Fibroblast of lung (primary cell): ENCODE measurements around the gene SIGMAR1. TPM values are rescaled to one million over a fixed set of nuclear protein-coding genes. Genes with fewer than 3 reads are reported as not detected.

Source experiments
- DNase-seq, 2 donors: peaks; one replicate each; pipeline versions ENCODE4 v3.0.0 to v3.0.0-alpha.2; 2010; ENCODE audit warnings: low read depth in 2 of 2
- H2AFZ ChIP-seq: 2 replicates; pipeline ENCODE4 v1.5.1; 2012; ENCODE audit warnings: low read length, control low read depth, inconsistent platforms
- H3K27ac ChIP-seq: 2 replicates; pipeline ENCODE4 v1.5.1; 2011; ENCODE audit warnings: low read length, control low read depth; ENCODE audit not compliant: insufficient read depth
- H3K27me3 ChIP-seq: 2 replicates; pipeline ENCODE4 v1.5.1; 2011; ENCODE audit warnings: mild to moderate bottlenecking, low read length; ENCODE audit not compliant: control insufficient read depth, insufficient read depth
- H3K36me3 ChIP-seq: 2 replicates; pipeline ENCODE4 v1.5.1; 2011; ENCODE audit warnings: low read length; ENCODE audit not compliant: control insufficient read depth, insufficient read depth
- H3K4me1 ChIP-seq: 2 replicates; pipeline ENCODE4 v1.5.1; 2011; ENCODE audit warnings: low read length; ENCODE audit not compliant: control insufficient read depth, insufficient read depth; ENCODE audit errors: extremely low read depth
- H3K4me2 ChIP-seq: 2 replicates; pipeline ENCODE4 v1.5.1; 2011; ENCODE audit warnings: low read length, control low read depth; ENCODE audit not compliant: insufficient read depth; ENCODE audit errors: extremely low read depth
- H3K4me3 ChIP-seq, 4 experiments: fragments of 200-600 bp in 1 of 4; sonication (generic) in 1 of 4; replicated peaks in 1 of 4; 2 replicates each; pipeline ENCODE4 v1.5.1; 2011 to 2016; ENCODE audit warnings: low read length in 4 of 4, low read depth in 3 of 4, mild to moderate bottlenecking in 3 of 4, control low read depth in 2 of 4, inconsistent platforms in 1 of 4, mixed read lengths in 1 of 4; ENCODE audit not compliant: insufficient read depth in 1 of 4; ENCODE audit errors: control extremely low read depth in 1 of 4
- H3K79me2 ChIP-seq: 2 replicates; pipeline ENCODE4 v1.5.1; 2012; ENCODE audit warnings: mild to moderate bottlenecking, low read length, inconsistent platforms; ENCODE audit not compliant: control insufficient read depth, insufficient read depth
- H3K9ac ChIP-seq: 2 replicates; pipeline ENCODE4 v1.5.1; 2011; ENCODE audit warnings: mild to moderate bottlenecking, low read length, control low read depth; ENCODE audit not compliant: insufficient read depth
- H3K9me3 ChIP-seq: 2 replicates; pipeline ENCODE4 v1.5.1; 2012; ENCODE audit warnings: low read depth, low read length; ENCODE audit not compliant: control insufficient read depth, insufficient read depth
- H4K20me1 ChIP-seq: 2 replicates; pipeline ENCODE4 v1.5.1; 2011; ENCODE audit warnings: low read length; ENCODE audit not compliant: control insufficient read depth, insufficient read depth; ENCODE audit errors: extremely low read depth
- EZH2 ChIP-seq: IDR thresholded peaks from 2 replicates; pipeline ENCODE4 v1.5.1; 2012; ENCODE audit warnings: low read length, control low read depth, mild to moderate bottlenecking; ENCODE audit errors: missing control alignments
- polyA plus RNA-seq, 2 donors: library from polyadenylated mRNA; depleted of rRNA in 1 of 2; stranded (reverse) in 1 of 2; unstranded in 1 of 2; fragments of >200 nt; gene quantifications; 2 replicates each; pipeline ENCODE4 v1.2.1, GENCODE V29; 2011 to 2012; ENCODE audit warnings: missing spikeins in 1 of 2
- total RNA-seq: library from RNA; depleted of rRNA; stranded (reverse); fragments of >200 nt; gene quantifications from 2 replicates; pipeline ENCODE4 v1.2.1, GENCODE V29; 2014
- TF ChIP-seq, protein P1 (sequence below), 2 donors: IDR thresholded peaks in 1 of 2; conservative IDR thresholded peaks in 1 of 2; 1 replicate in 1 of 2; 2 replicates in 1 of 2; pipeline ENCODE4 v1.5.1; 2011 to 2012; ENCODE audit warnings: low read length in 2 of 2, control low read depth in 1 of 2, inconsistent platforms in 1 of 2, low read depth in 1 of 2, mild to moderate bottlenecking in 1 of 2

Gene SIGMAR1
- total and polyA plus RNA-seq, 2 donors (not counting 1 experiment from before 2014, with no cell fraction given): 52.5 to 61.2 TPM

DNA sequence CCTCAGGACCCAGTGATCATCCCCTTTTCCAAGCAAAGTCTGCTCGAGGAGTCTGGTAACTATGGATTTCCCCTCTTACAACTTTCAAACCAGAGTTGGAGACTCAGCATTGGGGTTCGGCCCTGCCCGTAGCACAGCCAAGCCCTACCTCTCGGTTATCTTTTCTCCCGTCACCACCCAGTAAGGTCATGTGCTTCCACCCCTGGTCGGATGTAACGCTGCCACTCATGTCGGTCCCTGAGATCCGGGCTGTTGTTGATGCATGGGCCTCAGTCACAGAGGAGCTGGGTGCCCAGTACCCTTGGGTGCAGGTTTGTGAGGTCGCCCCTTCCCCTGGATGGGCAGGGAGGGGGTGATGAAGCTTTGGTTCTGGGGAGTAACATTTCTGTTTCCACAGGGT is 10.1 kb upstream of the SIGMAR1 start:
- DNase-seq: no peak
- H2AFZ ChIP-seq: no peak overlapping the region

DNA sequence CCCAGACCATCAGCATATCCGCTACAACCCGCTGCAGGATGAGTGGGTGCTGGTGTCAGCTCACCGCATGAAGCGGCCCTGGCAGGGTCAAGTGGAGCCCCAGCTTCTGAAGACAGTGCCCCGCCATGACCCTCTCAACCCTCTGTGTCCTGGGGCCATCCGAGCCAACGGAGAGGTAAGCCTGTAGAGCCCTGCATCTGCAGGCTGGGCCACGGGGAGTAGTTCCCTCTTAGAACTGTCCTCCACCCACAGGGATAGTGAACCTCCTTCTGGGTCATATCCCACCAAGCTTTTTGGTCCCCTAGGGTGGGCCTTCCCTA is 9.5 kb upstream of the SIGMAR1 start:
- Histone ChIP-seq H3K9ac (peak overlapping the region; percentile 79), H3K9me3 (no peaks in the 10 kb centered on the region), H2AFZ (peak overlapping the region; percentile 99), H3K4me3 (peak overlapping the region; percentile 73 to 89 (median 82)), H3K27me3 (no peaks in the 10 kb centered on the region), H3K4me2 (peak overlapping the region; percentile 99), H3K4me1 (peaks cover 18% of the 10 kb centered on the region), H3K36me3 (peaks cover 6% of the 10 kb centered on the region), H3K27ac (peak overlapping the region; percentile 67), H3K79me2 (peaks cover 10% of the 10 kb centered on the region), H4K20me1 (no peaks in the 10 kb centered on the region)
- no peak for DNase-seq
- TF ChIP-seq, protein P1, sequence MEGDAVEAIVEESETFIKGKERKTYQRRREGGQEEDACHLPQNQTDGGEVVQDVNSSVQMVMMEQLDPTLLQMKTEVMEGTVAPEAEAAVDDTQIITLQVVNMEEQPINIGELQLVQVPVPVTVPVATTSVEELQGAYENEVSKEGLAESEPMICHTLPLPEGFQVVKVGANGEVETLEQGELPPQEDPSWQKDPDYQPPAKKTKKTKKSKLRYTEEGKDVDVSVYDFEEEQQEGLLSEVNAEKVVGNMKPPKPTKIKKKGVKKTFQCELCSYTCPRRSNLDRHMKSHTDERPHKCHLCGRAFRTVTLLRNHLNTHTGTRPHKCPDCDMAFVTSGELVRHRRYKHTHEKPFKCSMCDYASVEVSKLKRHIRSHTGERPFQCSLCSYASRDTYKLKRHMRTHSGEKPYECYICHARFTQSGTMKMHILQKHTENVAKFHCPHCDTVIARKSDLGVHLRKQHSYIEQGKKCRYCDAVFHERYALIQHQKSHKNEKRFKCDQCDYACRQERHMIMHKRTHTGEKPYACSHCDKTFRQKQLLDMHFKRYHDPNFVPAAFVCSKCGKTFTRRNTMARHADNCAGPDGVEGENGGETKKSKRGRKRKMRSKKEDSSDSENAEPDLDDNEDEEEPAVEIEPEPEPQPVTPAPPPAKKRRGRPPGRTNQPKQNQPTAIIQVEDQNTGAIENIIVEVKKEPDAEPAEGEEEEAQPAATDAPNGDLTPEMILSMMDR (conservative IDR thresholded peaks at IDR 0.05 in 1 of 2, IDR thresholded peaks at IDR 0.05 in 1 of 2; ENCODE audit: low read depth in 1 of 2, low read length in 2 of 2): no peak
- no peak for TF ChIP-seq EZH2

More for the DNA sequence above, 10.1 kb upstream of the SIGMAR1 start:
- Histone ChIP-seq H3K4me2 (peak overlapping the region; percentile 99), H3K27me3 (no peaks in the 10 kb centered on the region), H3K4me1 (peaks cover 23% of the 10 kb centered on the region), H3K4me3 (peak overlapping the region; percentile 73 to 89 (median 82)), H3K9me3 (no peaks in the 10 kb centered on the region), H3K36me3 (peaks cover 6% of the 10 kb centered on the region), H4K20me1 (no peaks in the 10 kb centered on the region), H3K9ac (no peak overlapping the region), H3K79me2 (peaks cover 10% of the 10 kb centered on the region), H3K27ac (no peak overlapping the region)
- TF ChIP-seq, protein P1 (conservative IDR thresholded peaks at IDR 0.05 in 1 of 2, IDR thresholded peaks at IDR 0.05 in 1 of 2; ENCODE audit: low read depth in 1 of 2, low read length in 2 of 2): no peak
- no peak for TF ChIP-seq EZH2

DNA sequence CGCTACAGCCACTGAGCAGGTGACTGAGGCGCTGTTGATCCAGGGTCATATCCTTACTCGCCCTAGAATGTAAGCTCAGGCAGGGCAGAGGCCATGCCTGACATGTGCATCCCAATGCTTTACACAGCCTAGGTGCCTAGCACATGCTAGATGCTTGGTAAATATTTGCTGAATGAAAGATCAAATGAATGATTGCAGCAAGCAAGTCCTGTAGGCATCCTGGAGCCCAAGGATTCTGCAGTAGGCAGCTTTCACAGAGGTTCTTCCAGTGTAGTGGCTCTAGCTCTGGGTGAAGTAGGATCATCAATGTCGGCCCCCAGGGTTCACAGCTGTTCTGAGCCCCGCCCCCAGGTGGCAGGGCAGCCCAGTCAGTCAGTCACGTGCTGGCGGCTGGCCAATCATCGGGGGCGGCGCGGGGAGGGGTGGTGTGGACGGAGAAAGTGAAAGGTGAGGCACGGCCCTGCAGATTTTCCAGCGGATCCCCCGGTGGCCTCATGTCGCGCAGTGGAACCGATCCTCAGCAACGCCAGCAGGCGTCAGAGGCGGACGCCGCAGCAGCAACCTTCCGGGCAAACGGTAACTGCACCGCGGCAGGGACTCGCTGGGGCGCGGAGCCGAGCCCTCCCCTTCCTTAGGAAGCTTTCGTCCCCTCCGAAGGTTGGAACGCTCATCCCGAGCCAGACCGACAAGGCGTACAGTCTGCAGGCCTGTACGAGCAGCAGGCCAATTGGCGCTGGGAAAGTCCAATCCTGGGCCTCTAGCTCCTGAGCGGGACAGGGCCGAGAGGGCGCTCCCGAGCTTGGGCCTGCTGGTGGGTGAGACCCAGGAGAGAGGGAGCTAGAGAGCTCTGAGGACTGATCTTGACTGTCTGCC is 8.9 kb upstream of the SIGMAR1 start, which contains the start of gene GALT:
TSS of gene GALT (plus strand) at position 465 of the 873 bp plus-strand sequence. CDS start at position 495, 30 bp downstream.
- TF ChIP-seq, protein P1 (conservative IDR thresholded peaks at IDR 0.05 in 1 of 2, IDR thresholded peaks at IDR 0.05 in 1 of 2; ENCODE audit: low read depth in 1 of 2, low read length in 2 of 2): peak; percentile 54 to 67
- TF ChIP-seq EZH2: no peak

More for the DNA sequence above, 8.9 kb upstream of the SIGMAR1 start, which contains the start of gene GALT:
- Histone ChIP-seq H3K27ac (peak within 1 kb of the TSS; percentile 67), H3K4me2 (peak within 1 kb of the TSS; percentile 99), H3K27me3 (no peaks in the 10 kb centered on the region), H3K79me2 (peaks cover 10% of the 10 kb centered on the region), H3K4me3 (peak within 1 kb of the TSS; percentile 73 to 89 (median 82)), H3K36me3 (peaks cover 6% of the 10 kb centered on the region), H3K9ac (peak within 1 kb of the TSS; percentile 79), H3K9me3 (no peaks in the 10 kb centered on the region), H4K20me1 (no peaks in the 10 kb centered on the region), H2AFZ (peak within 1 kb of the TSS; percentile 99), H3K4me1 (peaks cover 16% of the 10 kb centered on the region)
- peak; percentile 77 to 80 for DNase-seq
